CD4-positive, alpha-beta T cell treated with Interleukin-17A for 1 hour (primary cell): Measurements from ENCODE around the gene OSTM1.

Source experiments
- DNase-seq: peaks from one replicate; pipeline ENCODE4 v3.0.0-alpha.2; 2020

OSTM1 gene

GRCh38 chr6:108074359-108075144 is at the start of gene OSTM1:
OSTM1 (minus strand) TSS chr6:108074741; CDS start chr6:108074651, 90 bp downstream.
- DNase-seq = peak; percentile 93

GRCh38 chr6:108123946-108124345 is 49.4 kb upstream of the OSTM1 start:
- DNase-seq = no peak

DNA sequence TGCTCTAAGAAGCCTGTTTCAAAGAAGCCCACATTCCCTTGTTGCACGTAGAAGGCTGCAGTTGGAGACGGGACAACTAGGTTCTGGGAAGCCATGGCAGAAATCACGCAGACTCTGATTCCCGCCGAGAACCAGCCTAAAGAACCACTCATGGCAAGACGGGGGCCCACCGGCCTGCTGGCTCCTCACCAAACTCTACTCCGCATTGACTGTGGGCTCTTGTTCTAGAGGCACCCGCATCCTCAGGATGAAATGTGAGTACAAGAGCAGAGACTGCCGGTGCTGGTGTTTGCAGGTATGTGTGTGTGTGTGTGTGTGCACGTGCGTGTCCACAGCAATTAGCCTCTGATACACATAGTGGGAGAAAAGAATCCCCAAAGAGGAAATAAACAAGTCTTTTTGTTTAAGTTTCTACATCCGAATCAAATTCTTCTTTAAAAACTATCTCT is 49.0 kb upstream of the OSTM1 start:
- no peak for DNase-seq

DNA sequence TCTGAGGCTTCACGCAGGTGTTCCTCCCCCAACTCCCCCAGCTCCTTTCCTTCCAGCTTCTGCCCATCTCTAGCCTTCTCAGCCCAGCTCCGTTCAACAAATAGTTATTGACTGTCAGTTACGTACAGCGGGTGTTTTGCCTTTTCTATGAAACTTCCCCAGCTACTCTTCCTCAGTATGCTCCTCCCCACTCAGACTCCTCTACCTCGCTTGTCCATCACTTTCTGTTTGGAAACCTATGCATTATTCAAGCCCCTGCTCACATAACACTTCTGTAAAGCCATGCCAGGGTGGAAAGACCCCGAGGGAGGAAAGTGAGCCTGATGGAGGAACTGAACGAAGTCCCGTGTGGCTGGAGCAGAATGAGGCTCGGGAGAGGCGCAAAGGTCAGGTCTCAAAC is 47.1 kb upstream of the OSTM1 start:
- no peak for DNase-seq

- DNase-seq = no peak
These were observed 45.8 kb upstream of the OSTM1 start for GRCh38 chr6:108120311-108120710.

DNA sequence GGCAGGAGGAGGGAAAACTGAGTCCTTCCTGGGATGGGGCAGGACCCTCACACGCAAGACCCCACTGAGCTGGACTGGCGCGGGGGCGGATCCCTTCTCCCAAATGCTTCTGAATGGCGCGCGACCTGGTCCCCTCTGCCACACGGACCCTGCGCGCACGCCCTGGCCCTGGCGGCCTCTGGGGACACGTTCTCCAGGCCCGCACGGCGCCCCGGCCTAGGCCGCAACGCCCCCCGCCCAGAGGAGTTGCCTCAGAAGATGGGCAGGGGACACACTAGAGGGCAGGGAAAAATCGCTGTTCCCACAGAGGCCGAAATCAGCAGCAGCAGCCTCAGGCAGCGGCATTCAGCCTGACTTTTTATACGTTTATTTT is 45.2 kb upstream of the OSTM1 start:
- no peak for DNase-seq

DNA sequence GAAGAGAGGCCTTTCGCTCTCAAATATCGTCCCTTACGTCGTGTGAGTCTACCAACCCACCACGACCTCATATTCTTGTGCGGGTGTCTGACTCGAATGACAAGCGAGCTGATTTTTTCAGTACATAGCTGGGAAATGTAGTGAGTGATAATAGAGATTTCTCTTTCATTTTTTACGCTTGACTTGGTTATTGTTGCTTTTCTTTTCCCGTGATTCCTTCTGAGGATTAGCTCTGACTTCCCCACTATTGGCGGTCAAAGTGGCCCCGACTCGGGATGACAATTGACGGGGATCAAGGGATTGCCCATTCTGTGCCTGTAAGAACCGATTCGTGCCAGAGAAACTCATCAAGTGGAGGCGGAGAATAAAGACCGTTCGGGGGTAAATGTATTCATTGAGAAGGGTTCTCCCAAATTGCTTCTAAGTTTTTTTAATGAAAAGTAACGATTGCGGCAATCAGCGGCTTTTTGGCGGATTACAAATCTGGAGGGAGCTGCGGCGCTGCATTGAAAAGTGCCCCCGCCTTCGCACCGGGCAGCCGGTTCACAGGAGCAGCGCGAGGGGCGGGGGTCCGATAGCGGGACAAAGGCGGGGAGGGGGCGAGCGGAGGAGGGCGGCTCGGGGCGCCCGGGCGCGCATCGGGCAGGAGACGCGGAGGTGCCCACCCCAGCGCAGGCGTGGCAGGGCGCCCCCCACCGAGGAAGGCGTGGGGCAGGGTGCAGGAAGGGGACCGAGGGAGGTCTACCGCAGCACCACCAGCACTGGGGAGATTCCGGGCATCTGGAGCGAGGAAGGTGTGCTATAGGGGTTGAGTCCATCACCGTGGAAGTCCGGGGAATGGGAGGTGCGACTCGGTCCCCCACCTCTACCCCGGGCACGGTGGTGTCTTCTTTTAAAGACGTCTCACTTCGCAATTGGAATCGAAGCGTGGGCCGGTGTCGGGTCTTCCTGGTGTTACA is 44.5 kb upstream of the OSTM1 start:
- no peak for DNase-seq

DNA sequence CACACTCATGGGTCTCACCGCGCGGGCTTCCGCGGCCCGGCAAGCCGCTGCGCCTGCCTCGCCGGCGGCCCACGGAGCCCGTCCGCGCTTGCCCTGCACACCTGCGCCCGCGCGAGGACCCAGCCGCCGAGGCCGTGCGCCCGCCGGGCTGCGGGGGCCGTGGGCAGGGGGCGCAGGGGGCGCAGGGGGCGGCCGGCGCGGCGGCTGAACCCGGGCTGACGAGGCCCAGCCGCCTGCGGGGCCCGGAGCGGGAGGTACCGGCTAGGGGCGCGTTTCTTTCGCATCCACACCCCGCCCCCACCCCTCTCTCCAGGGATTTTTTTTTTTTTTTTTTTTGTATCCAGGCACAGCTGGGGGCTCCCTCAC is 43.8 kb upstream of the OSTM1 start:
- no peak for DNase-seq

- peak; percentile 29 for DNase-seq
These were observed 43.2 kb upstream of the OSTM1 start for GRCh38 chr6:108117427-108118358.

- no peak for DNase-seq
These were observed 42.2 kb upstream of the OSTM1 start for GRCh38 chr6:108116546-108117426.

- DNase-seq = no peak
These were observed 41.1 kb upstream of the OSTM1 start for GRCh38 chr6:108115598-108116058.

GRCh38 chr6:108114841-108115597 is 40.5 kb upstream of the OSTM1 start:
- DNase-seq = no peak

DNA sequence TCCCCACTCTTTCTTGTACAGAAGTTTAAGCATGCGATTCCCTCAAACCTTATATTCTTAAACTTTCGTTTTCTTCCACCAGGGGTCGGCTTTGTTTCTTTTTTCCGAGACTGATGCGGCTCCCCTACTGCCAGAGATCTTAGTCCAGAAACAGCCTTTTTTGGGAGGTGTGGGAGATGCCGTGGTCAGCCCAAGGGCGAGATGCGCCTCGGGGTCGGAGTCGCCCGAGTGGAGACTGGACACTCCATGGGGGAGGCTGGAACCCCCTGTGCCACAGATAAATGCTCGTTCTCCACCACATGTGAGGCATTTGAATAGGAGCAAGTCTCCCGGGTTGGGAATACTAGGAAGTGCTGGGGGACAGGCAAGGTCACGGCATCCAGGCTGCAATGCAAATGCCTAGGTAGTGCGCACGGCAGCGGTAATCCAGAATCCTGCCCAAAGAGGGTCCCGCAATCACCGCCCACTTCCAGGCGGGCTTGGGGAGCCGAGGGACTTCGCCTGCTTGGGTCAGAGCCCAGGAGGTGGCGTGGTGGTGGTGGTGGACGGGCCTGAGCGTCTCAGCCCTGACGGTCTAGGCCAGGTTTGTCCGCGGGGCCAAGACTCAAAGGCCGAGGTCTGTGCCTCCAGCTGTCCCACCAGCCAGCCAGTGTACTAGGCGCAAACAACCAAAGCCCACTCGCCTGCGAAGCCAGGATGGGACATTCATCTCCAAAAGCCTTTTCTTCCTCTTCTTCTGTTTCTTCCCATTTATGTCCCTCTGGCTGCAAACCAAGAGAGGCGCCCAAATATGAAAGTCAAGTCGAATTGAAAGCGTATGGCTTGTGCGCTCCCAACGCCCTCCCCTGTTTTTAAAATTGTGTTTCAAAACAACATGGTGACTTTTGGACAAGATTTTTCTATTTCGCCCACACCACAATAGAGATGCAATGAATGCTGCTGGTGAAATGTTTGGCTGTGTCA is 39.3 kb upstream of the OSTM1 start:
- peak; percentile 49 for DNase-seq

DNA sequence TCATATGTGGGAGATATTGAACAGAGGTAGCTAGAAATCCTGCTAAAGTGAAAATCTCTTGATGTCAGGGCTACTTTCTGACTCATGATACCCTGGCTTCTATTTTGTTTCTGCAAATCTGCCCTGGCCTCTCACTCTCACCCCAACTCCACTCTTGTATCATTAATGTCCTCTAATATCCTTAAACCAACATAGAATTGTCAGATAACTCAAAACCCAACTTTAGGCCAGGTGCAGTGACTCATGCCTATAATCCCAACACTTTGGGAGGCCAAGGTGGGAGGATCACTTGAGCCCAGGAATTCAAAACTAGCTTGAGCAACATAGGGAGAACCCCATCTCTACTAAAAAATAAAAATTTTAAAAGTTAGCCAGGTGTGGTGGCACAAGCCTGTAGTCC is 33.8 kb upstream of the OSTM1 start:
- no peak for DNase-seq

DNA sequence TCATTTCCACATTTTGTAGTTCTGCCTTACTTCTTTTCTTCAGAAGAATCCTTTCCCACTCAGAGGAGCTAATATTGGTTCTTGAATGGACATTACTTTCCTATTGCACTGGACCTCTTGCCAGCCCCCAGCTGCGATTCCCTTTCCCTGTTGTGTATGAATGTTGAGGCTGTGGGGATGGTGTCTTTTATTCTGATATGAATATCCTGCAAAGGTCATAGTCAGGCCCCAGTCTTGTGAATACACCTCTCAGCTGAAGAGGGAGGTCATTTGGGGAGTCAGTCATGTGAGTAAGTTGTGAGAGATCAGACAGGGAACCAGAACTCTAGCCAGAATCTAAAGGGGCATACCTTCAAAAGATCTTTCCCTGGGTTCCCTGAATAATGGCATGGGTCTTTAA is 32.6 kb upstream of the OSTM1 start:
- DNase-seq = no peak

GRCh38 chr6:108106694-108107093 is 32.2 kb upstream of the OSTM1 start:
- DNase-seq = no peak

- no peak for DNase-seq
These were observed 31.7 kb upstream of the OSTM1 start for GRCh38 chr6:108106261-108106660.

GRCh38 chr6:108105571-108105970 is 31.0 kb upstream of the OSTM1 start:
- no peak for DNase-seq

GRCh38 chr6:108102965-108103364 is 28.4 kb upstream of the OSTM1 start:
- no peak for DNase-seq

- no peak for DNase-seq
These were observed 25.5 kb upstream of the OSTM1 start for GRCh38 chr6:108100003-108100402.
